Activated naive CD8-positive, alpha-beta T cell treated with anti-CD3 and anti-CD28 coated beads, Interleukin-2, amount 10 ng/mL, durations not matched to agents 7 days and 5 days (primary cell): ENCODE measurements around the gene FAM53C. TPM values are rescaled to one million over a fixed set of nuclear protein-coding genes. Genes with fewer than 3 reads are reported as not detected.

Source experiments
- ATAC-seq: fragments of 150-1000 bp; cut with Tn5 transposase; one replicate; pipeline ENCODE4 v1.10.0; 2021; ENCODE audit warnings: low read depth, moderate library complexity
- POLR2A ChIA-PET: fragments of 350-600 bp; sonication (Branson Sonifier 250); formaldehyde crosslinking; loops from one replicate; lab custom pipeline; 2021; ENCODE audit warnings: antibody characterized with exemption; lab: Charles Lee
- DNase-seq: peaks from one replicate; pipeline ENCODE4 v3.0.0; 2021
- H3K27ac Mint-ChIP-seq: one replicate; pipeline ENCODE4 v1.8.0; 2022; ENCODE audit warnings: mild to moderate bottlenecking, mixed read lengths
- H3K27me3 Mint-ChIP-seq: one replicate; pipeline ENCODE4 v1.8.0; 2022; ENCODE audit warnings: mild to moderate bottlenecking, moderate library complexity, mixed read lengths
- H3K36me3 Mint-ChIP-seq: one replicate; pipeline ENCODE4 v1.8.0; 2021; ENCODE audit warnings: mild to moderate bottlenecking, mixed read lengths
- H3K4me1 Mint-ChIP-seq: one replicate; pipeline ENCODE4 v1.8.0; 2021; ENCODE audit warnings: mixed read lengths
- H3K4me3 Mint-ChIP-seq: one replicate; pipeline ENCODE4 v1.8.0; 2022; ENCODE audit warnings: mild to moderate bottlenecking, moderate library complexity, mixed read lengths
- H3K9me3 Mint-ChIP-seq: one replicate; pipeline ENCODE4 v1.8.0; 2021; ENCODE audit warnings: mixed read lengths
- total RNA-seq, 2 experiments: library from RNA; stranded (reverse); gene quantifications; one replicate each; pipeline ENCODE4 v1.2.3, GENCODE V29; 2021

Gene FAM53C
- total RNA-seq, 2 experiments from 2014 or later = 29.3 to 31.2 TPM

GRCh38 chr5:138352722-138353559 is 14.9 kb downstream of the FAM53C start:
- POLR2A ChIA-PET = interaction anchor here (0.7 to 8.1 kb wide), 12 partner anchors 13 to 989 kb away, joined by 3 to 132 read pairs (median 3); partner anchors contain the start of genes CDC23, CDC25C, EGR1 and ETF1
- Mint-ChIP-seq H3K27ac (peak overlapping the region; percentile 89), H3K4me1 (peaks cover 36% of the 10 kb centered on the region), H3K9me3 (peaks cover 8% of the 10 kb centered on the region), H3K4me3 (peak overlapping the region; percentile 93), H3K36me3 (peaks cover 13% of the 10 kb centered on the region), H3K27me3 (no peaks in the 10 kb centered on the region)
- peak; percentile 87 for DNase-seq
- ATAC-seq = peak; percentile 64

- DNase-seq = no peak
These were observed 15.6 kb downstream of the FAM53C start for GRCh38 chr5:138353560-138354080.

GRCh38 chr5:138354387-138354786 is 16.3 kb downstream of the FAM53C start:
- Mint-ChIP-seq H3K36me3 (peaks cover 13% of the 10 kb centered on the region), H3K27me3 (no peaks in the 10 kb centered on the region), H3K9me3 (peaks cover 8% of the 10 kb centered on the region), H3K4me1 (peaks cover 36% of the 10 kb centered on the region), H3K4me3 (peak overlapping the region; percentile 93), H3K27ac (peak overlapping the region; percentile 89)
- ATAC-seq = no peak
- POLR2A ChIA-PET = interaction anchor here (1.3 to 8.1 kb wide), 5 partner anchors 14 to 221 kb away, joined by 3 to 132 read pairs (median 17); partner anchors contain the start of genes CDC23, CDC25C, ETF1 and FAM53C
- no peak for DNase-seq

More at GRCh38 chr5:138353560-138354080, 15.6 kb downstream of the FAM53C start:
- H3K9me3 Mint-ChIP-seq = peaks cover 8% of the 10 kb centered on the region
- H3K4me1 Mint-ChIP-seq = peaks cover 36% of the 10 kb centered on the region
- H3K27ac Mint-ChIP-seq = peak overlapping the region; percentile 89
- ATAC-seq = no peak
- POLR2A ChIA-PET = interaction anchor here (0.7 to 8.1 kb wide), 11 partner anchors 13 to 988 kb away, joined by 3 to 132 read pairs (median 3); partner anchors contain the start of genes CDC23, CDC25C, EGR1 and ETF1
- peak overlapping the region; percentile 93 for H3K4me3 Mint-ChIP-seq
- peaks cover 13% of the 10 kb centered on the region for H3K36me3 Mint-ChIP-seq
- H3K27me3 Mint-ChIP-seq = no peaks in the 10 kb centered on the region

- POLR2A ChIA-PET = interaction anchor here (2.2 to 8.1 kb wide), 3 partner anchors 15 to 142 kb away, joined by 17 to 132 read pairs (median 58); partner anchors contain the start of genes CDC23, CDC25C and FAM53C
- ATAC-seq (peak; percentile 29), DNase-seq (no peak)
- peaks cover 13% of the 10 kb centered on the region for H3K36me3 Mint-ChIP-seq
- H3K4me3 Mint-ChIP-seq = peak overlapping the region; percentile 93
- H3K9me3 Mint-ChIP-seq = peaks cover 8% of the 10 kb centered on the region
- H3K4me1 Mint-ChIP-seq = peaks cover 40% of the 10 kb centered on the region
- no peaks in the 10 kb centered on the region for H3K27me3 Mint-ChIP-seq
- peak overlapping the region; percentile 31 for H3K27ac Mint-ChIP-seq
These were observed 16.9 kb downstream of the FAM53C start for GRCh38 chr5:138354926-138355378.

GRCh38 chr5:138359621-138360020 is 21.6 kb downstream of the FAM53C start:
- Mint-ChIP-seq H3K9me3 (no peaks in the 10 kb centered on the region), H3K27me3 (no peaks in the 10 kb centered on the region), H3K4me3 (no peak overlapping the region), H3K36me3 (peaks cover 3% of the 10 kb centered on the region), H3K4me1 (peaks cover 20% of the 10 kb centered on the region), H3K27ac (no peak overlapping the region)
- ATAC-seq (no peak), DNase-seq (no peak)
- POLR2A ChIA-PET = no interaction called here

- Mint-ChIP-seq H3K27ac (no peak overlapping the region), H3K36me3 (peaks cover 3% of the 10 kb centered on the region), H3K4me3 (no peak overlapping the region), H3K9me3 (no peaks in the 10 kb centered on the region), H3K4me1 (peaks cover 8% of the 10 kb centered on the region), H3K27me3 (no peaks in the 10 kb centered on the region)
- ATAC-seq (no peak), DNase-seq (no peak)
- POLR2A ChIA-PET = interaction anchor here (1.0 kb wide), 1 partner anchor 31 kb away, joined by 3 read pairs; no protein-coding TSS in a partner anchor
These were observed 22.9 kb downstream of the FAM53C start for GRCh38 chr5:138360941-138361452.

- POLR2A ChIA-PET = no interaction called here
- H3K27me3 Mint-ChIP-seq = no peaks in the 10 kb centered on the region
- DNase-seq (no peak), ATAC-seq (no peak)
- peaks cover 22% of the 10 kb centered on the region for H3K4me1 Mint-ChIP-seq
- no peaks in the 10 kb centered on the region for H3K9me3 Mint-ChIP-seq
- peaks cover 6% of the 10 kb centered on the region for H3K36me3 Mint-ChIP-seq
- H3K27ac Mint-ChIP-seq = no peak overlapping the region
- H3K4me3 Mint-ChIP-seq = no peak overlapping the region
These were observed 26.5 kb downstream of the FAM53C start for GRCh38 chr5:138364576-138364975.

GRCh38 chr5:138366632-138367382 is 28.7 kb downstream of the FAM53C start:
- H3K27me3 Mint-ChIP-seq = no peaks in the 10 kb centered on the region
- ATAC-seq (no peak), DNase-seq (no peak)
- peaks cover 5% of the 10 kb centered on the region for H3K36me3 Mint-ChIP-seq
- no peak overlapping the region for H3K4me3 Mint-ChIP-seq
- POLR2A ChIA-PET = interaction anchor here (0.6 kb wide), 1 partner anchor 13 kb away, joined by 3 read pairs; no protein-coding TSS in a partner anchor
- H3K9me3 Mint-ChIP-seq = no peaks in the 10 kb centered on the region
- no peak overlapping the region for H3K27ac Mint-ChIP-seq
- H3K4me1 Mint-ChIP-seq = peaks cover 20% of the 10 kb centered on the region

- no peak for DNase-seq
- ATAC-seq = no peak
- no peaks in the 10 kb centered on the region for H3K27me3 Mint-ChIP-seq
- no peak overlapping the region for H3K4me3 Mint-ChIP-seq
- no peaks in the 10 kb centered on the region for H3K9me3 Mint-ChIP-seq
- H3K4me1 Mint-ChIP-seq = peaks cover 21% of the 10 kb centered on the region
- POLR2A ChIA-PET = no interaction called here
- peaks cover 3% of the 10 kb centered on the region for H3K36me3 Mint-ChIP-seq
- no peak overlapping the region for H3K27ac Mint-ChIP-seq
These were observed 31.2 kb downstream of the FAM53C start for GRCh38 chr5:138369261-138369660.

GRCh38 chr5:138369706-138370105 is 31.6 kb downstream of the FAM53C start:
- Mint-ChIP-seq H3K4me1 (peaks cover 21% of the 10 kb centered on the region), H3K9me3 (no peaks in the 10 kb centered on the region), H3K36me3 (peaks cover 3% of the 10 kb centered on the region), H3K4me3 (no peak overlapping the region), H3K27ac (no peak overlapping the region), H3K27me3 (no peaks in the 10 kb centered on the region)
- POLR2A ChIA-PET = interaction anchor here (0.6 kb wide), 1 partner anchor 34 kb away, joined by 3 read pairs; no protein-coding TSS in a partner anchor
- DNase-seq (no peak), ATAC-seq (no peak)

GRCh38 chr5:138370537-138370936 is 32.5 kb downstream of the FAM53C start:
- no peaks in the 10 kb centered on the region for H3K9me3 Mint-ChIP-seq

GRCh38 chr5:138371454-138371853 is 33.4 kb downstream of the FAM53C start:
- POLR2A ChIA-PET = no interaction called here
- no peaks in the 10 kb centered on the region for H3K27me3 Mint-ChIP-seq
- H3K27ac Mint-ChIP-seq = no peak overlapping the region

More at GRCh38 chr5:138370537-138370936, 32.5 kb downstream of the FAM53C start:
- Mint-ChIP-seq H3K27me3 (no peaks in the 10 kb centered on the region), H3K36me3 (peaks cover 3% of the 10 kb centered on the region), H3K4me1 (peaks cover 21% of the 10 kb centered on the region), H3K4me3 (no peak overlapping the region), H3K27ac (no peak overlapping the region)
- DNase-seq = no peak
- POLR2A ChIA-PET = no interaction called here
- ATAC-seq = no peak

More at GRCh38 chr5:138371454-138371853, 33.4 kb downstream of the FAM53C start:
- peaks cover 2% of the 10 kb centered on the region for H3K36me3 Mint-ChIP-seq
- ATAC-seq (no peak), DNase-seq (no peak)
- H3K4me3 Mint-ChIP-seq = no peak overlapping the region
- peaks cover 19% of the 10 kb centered on the region for H3K4me1 Mint-ChIP-seq
- H3K9me3 Mint-ChIP-seq = no peaks in the 10 kb centered on the region
